ENCODE measurements around the gene ARHGAP22. TPM values are rescaled to one million over a fixed set of nuclear protein-coding genes. Genes with fewer than 3 reads are reported as not detected.
A peak's percentile ranks its signal among the peaks of the same experiment; 100 is the strongest.

ARHGAP22 gene
- total and polyA plus RNA-seq, 2 experiments from 2014 or later, result 41.9 to 44.4 TPM

DNA sequence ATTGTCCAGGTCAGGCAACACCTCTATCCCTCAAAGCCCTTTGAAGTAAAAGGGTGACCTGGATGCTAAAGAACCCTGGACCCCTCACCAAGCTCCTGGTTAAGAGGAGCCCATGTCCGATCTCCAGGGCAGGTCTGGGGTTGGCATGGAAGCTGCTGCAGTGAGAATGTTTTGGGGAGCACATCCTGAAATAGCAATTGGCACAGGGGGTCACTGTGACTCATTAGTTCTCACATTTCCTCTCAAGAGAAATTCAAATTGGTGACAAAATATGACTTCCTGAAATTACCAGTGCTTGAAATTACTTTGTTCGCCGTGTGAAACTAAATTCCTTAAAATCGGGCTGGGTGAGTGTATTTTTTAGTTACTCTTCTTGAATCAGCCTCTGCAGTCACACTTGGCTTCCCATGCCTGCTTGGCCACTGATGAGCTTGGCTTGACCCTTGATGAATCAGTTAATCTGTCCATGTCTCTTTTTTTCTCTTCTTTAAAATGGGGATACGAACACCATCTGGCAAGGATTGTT, 18.8 kb upstream of the ARHGAP22 start:
- TF ChIP-seq EZH2phosphoT487 (IDR thresholded peaks at IDR 0.05; ENCODE audit: insufficient read depth, low read depth), result no peak
- TF ChIP-seq EZH2 (IDR thresholded peaks at IDR 0.05; ENCODE audit: insufficient read depth, poor library complexity, severe bottlenecking), result no peak
- H2AFZ ChIP-seq, result no peak overlapping the region
- H3K4me3 ChIP-seq, result no peak overlapping the region
- no peaks in the 10 kb centered on the region for H3K36me3 ChIP-seq (ENCODE audit: low read depth)
- 32 to 33% methylated on average over 5 of the region's 5 CpGs for WGBS, 2 experiments (ENCODE audit: low coverage in 1 of 2, low lambda C conversion rate in 2 of 2, missing lambda C conversion rate in 2 of 2)
- DNase-seq, result peak; percentile 67
- peaks cover 22% of the 10 kb centered on the region for H3K4me1 ChIP-seq (ENCODE audit: insufficient read depth)
- H3K9me3 ChIP-seq (ENCODE audit: low read depth), result no peaks in the 10 kb centered on the region
- H3K79me2 ChIP-seq (ENCODE audit: insufficient read depth), result peaks cover 3% of the 10 kb centered on the region; the same call in 1 of the 2 replicates
- in situ Hi-C loops (cut with MboI), result no loop called here
- H3K9ac ChIP-seq, result no peak overlapping the region
- H3K27ac ChIP-seq, result no peak overlapping the region; the same call in 1 of the 2 replicates
- H4K20me1 ChIP-seq (ENCODE audit: insufficient read depth), result no peaks in the 10 kb centered on the region
- H3K4me2 ChIP-seq (ENCODE audit: unreplicated experiment), result peak overlapping the region; percentile 7
- no peaks in the 10 kb centered on the region for H3K9me2 ChIP-seq (ENCODE audit: insufficient read depth)
- H3K27me3 ChIP-seq (replicated peaks; ENCODE audit: insufficient read depth), result no peaks in the 10 kb centered on the region
- H3F3A ChIP-seq (ENCODE audit: insufficient read depth), result no peaks in the 10 kb centered on the region; the same call in 1 of the 2 replicates

DNA sequence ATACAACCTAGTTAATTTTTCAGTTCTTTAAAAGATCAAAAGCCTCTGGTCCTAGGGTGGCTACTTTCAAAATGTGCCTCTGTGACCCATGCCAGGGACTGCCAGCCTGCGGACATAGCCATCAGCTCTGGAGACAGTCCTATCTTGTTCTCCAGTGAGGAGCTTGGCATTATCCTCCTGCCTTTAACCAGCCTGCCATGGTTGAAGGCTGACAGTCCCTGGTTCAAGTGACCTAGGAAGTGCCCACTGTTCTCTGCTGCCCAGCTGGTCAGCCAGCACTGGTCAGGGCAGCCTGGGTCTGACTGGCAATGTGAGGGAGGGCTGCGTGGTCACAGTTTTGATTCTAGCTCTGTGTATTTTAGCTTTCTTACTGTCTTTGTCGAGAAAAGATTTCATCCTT, 18.1 kb upstream of the ARHGAP22 start:
- in situ Hi-C loops (cut with MboI), result no loop called here
- no peak overlapping the region for H3K27ac ChIP-seq
- H3F3A ChIP-seq (ENCODE audit: insufficient read depth), result no peaks in the 10 kb centered on the region; the same call in 1 of the 2 replicates
- H3K4me3 ChIP-seq, result no peak overlapping the region
- H4K20me1 ChIP-seq (ENCODE audit: insufficient read depth), result no peaks in the 10 kb centered on the region
- no peaks in the 10 kb centered on the region for H3K9me2 ChIP-seq (ENCODE audit: insufficient read depth)
- WGBS, 2 experiments (ENCODE audit: low coverage in 1 of 2, low lambda C conversion rate in 2 of 2, missing lambda C conversion rate in 2 of 2), result 98 to 100% methylated on average over 3 of the region's 3 CpGs
- no peak overlapping the region for H3K9ac ChIP-seq
- H2AFZ ChIP-seq, result no peak overlapping the region
- H3K36me3 ChIP-seq (ENCODE audit: low read depth), result no peaks in the 10 kb centered on the region
- H3K27me3 ChIP-seq (replicated peaks; ENCODE audit: insufficient read depth), result no peaks in the 10 kb centered on the region
- peaks cover 22% of the 10 kb centered on the region for H3K4me1 ChIP-seq (ENCODE audit: insufficient read depth)
- no peaks in the 10 kb centered on the region for H3K9me3 ChIP-seq (ENCODE audit: low read depth)
- H3K79me2 ChIP-seq (ENCODE audit: insufficient read depth), result peaks cover 9% of the 10 kb centered on the region; the same call in 1 of the 2 replicates
- no peak for TF ChIP-seq EZH2 (IDR thresholded peaks at IDR 0.05; ENCODE audit: insufficient read depth, poor library complexity, severe bottlenecking)
- no peak for TF ChIP-seq EZH2phosphoT487 (IDR thresholded peaks at IDR 0.05; ENCODE audit: insufficient read depth, low read depth)
- DNase-seq, result no peak
- H3K4me2 ChIP-seq (ENCODE audit: unreplicated experiment), result no peak overlapping the region

DNA sequence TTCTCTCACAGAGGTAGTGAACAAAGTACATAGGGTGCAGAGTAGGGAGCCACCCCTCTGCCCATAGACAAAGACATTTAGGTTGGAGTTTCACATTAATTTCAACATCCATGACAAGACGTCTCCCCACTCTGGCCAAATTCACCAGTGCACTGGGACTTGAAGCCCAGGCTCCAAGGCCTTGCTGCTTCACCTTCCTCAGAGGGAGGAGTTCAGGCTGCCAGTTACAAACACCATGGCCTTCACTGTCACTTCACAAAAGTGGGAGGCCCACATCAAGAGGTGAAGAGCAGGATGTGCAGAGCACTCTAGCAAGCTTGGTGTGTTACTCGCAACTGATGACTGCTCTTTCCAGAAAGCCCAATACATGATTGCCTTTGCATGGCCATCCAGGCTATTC, 15.8 kb upstream of the ARHGAP22 start:
- in situ Hi-C loops (cut with MboI), result no loop called here
- whole genome bisulfite sequencing, 2 experiments (ENCODE audit: low coverage in 1 of 2, low lambda C conversion rate in 2 of 2, missing lambda C conversion rate in 2 of 2), result 97 to 100% methylated on average over 2 of the region's 2 CpGs
- Histone ChIP-seq H2AFZ (no peak overlapping the region), H3K9me3 (ENCODE audit: low read depth) (peaks cover 2% of the 10 kb centered on the region), H3K9ac (no peak overlapping the region), H3K27ac (no peak overlapping the region), H3K79me2 (ENCODE audit: insufficient read depth) (peaks cover 32% of the 10 kb centered on the region), H3K36me3 (ENCODE audit: low read depth) (no peaks in the 10 kb centered on the region), H3K9me2 (ENCODE audit: insufficient read depth) (no peaks in the 10 kb centered on the region), H3K4me2 (ENCODE audit: unreplicated experiment) (no peak overlapping the region), H3K4me1 (ENCODE audit: insufficient read depth) (peaks cover 22% of the 10 kb centered on the region), H3K4me3 (no peak overlapping the region), H3K27me3 (replicated peaks; ENCODE audit: insufficient read depth) (no peaks in the 10 kb centered on the region), H4K20me1 (ENCODE audit: insufficient read depth) (no peaks in the 10 kb centered on the region), H3F3A (ENCODE audit: insufficient read depth) (peaks cover 2% of the 10 kb centered on the region)
- DNase-seq, result no peak
- no peak for TF ChIP-seq EZH2 (IDR thresholded peaks at IDR 0.05; ENCODE audit: insufficient read depth, poor library complexity, severe bottlenecking)
- no peak for TF ChIP-seq EZH2phosphoT487 (IDR thresholded peaks at IDR 0.05; ENCODE audit: insufficient read depth, low read depth)

DNA sequence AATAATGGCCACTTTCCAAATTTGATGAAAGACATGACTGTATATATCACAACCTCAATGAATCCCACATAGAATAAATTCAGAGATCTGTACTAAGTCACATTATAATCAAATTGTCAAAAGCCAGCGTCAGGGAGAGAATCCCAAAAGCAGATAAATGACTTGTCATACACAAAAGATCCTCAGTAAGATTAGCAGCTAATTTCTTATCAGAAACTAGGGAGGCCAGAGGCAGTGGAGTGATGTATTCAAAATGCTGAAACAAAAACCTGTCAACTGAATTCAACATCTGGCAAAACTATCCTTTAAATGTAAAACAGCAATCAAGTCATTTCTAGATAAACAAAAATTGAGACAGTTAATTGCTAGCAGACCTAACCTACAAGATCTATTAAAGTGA, 11.6 kb upstream of the ARHGAP22 start:
- in situ Hi-C loops (cut with MboI), result no loop called here
- Histone ChIP-seq H3K9ac (no peak overlapping the region), H3K9me2 (ENCODE audit: insufficient read depth) (no peaks in the 10 kb centered on the region)

More for the DNA sequence above, 11.6 kb upstream of the ARHGAP22 start:
- Histone ChIP-seq H3K4me3 (no peak overlapping the region), H3K27ac (no peak overlapping the region), H3K36me3 (ENCODE audit: low read depth) (no peaks in the 10 kb centered on the region), H4K20me1 (ENCODE audit: insufficient read depth) (no peaks in the 10 kb centered on the region), H3F3A (ENCODE audit: insufficient read depth) (peaks cover 37% of the 10 kb centered on the region), H3K4me1 (ENCODE audit: insufficient read depth) (peaks cover 35% of the 10 kb centered on the region), H3K9me3 (ENCODE audit: low read depth) (peaks cover 6% of the 10 kb centered on the region), H2AFZ (no peak overlapping the region), H3K27me3 (replicated peaks; ENCODE audit: insufficient read depth) (no peaks in the 10 kb centered on the region), H3K79me2 (ENCODE audit: insufficient read depth) (peaks cover 33% of the 10 kb centered on the region), H3K4me2 (ENCODE audit: unreplicated experiment) (no peak overlapping the region)
- WGBS, 2 experiments (ENCODE audit: low coverage in 1 of 2, low lambda C conversion rate in 2 of 2, missing lambda C conversion rate in 2 of 2), result 100% methylated on average over 1 of the region's 1 CpG
- no peak for TF ChIP-seq EZH2phosphoT487 (IDR thresholded peaks at IDR 0.05; ENCODE audit: insufficient read depth, low read depth)
- TF ChIP-seq EZH2 (IDR thresholded peaks at IDR 0.05; ENCODE audit: insufficient read depth, poor library complexity, severe bottlenecking), result no peak
- no peak for DNase-seq
